ENCODE data around the gene ZBTB49. TPM values are rescaled to one million over a fixed set of nuclear protein-coding genes. Genes with fewer than 3 reads are reported as not detected.

ZBTB49 gene
- total and polyA plus RNA-seq, 2 of the 13 experiments (the other 11 are each of a cell fraction or from before 2014, with no cell fraction given): 3.3 to 4.3 TPM

- TF ChIP-seq ELK4 (CRISPR knock-in tag; IDR thresholded peaks at IDR 0.05; ENCODE audit: borderline replicate concordance) (no peak), ZNF556 (CRISPR knock-in tag; IDR thresholded peaks at IDR 0.05; ENCODE audit: borderline replicate concordance) (peak; percentile 32; the same call in 1 of the 2 replicates), NR2F2 (IDR thresholded peaks at IDR 0.05; ENCODE audit: borderline replicate concordance, low read depth) (peak; percentile 99), MED1 (CRISPR knock-in tag; IDR thresholded peaks at IDR 0.05) (peak; percentile 87), KMT2B (CRISPR knock-in tag; IDR thresholded peaks at IDR 0.05) (0 out of 2 replicates have a peak, but pooled peaks have one; percentile 35), KLF11 (CRISPR knock-in tag; IDR thresholded peaks at IDR 0.05) (no peak), ZNF143 (CRISPR knock-in tag; IDR thresholded peaks at IDR 0.05) (no peak), E2F2 (CRISPR knock-in tag; IDR thresholded peaks at IDR 0.05; ENCODE audit: borderline replicate concordance) (no peak), ARID5B (CRISPR knock-in tag; IDR thresholded peaks at IDR 0.05) (peak; percentile 97), BCL6 (CRISPR knock-in tag; IDR thresholded peaks at IDR 0.05) (peak; percentile 67), ZNF30 (CRISPR knock-in tag; IDR thresholded peaks at IDR 0.05) (no peak), FUBP1 (CRISPR knock-in tag; IDR thresholded peaks at IDR 0.05; ENCODE audit: borderline replicate concordance) (no peak), ZNF256 (CRISPR knock-in tag; conservative IDR thresholded peaks at IDR 0.05) (0 out of 2 replicates have a peak, but pooled peaks have one; percentile 23), ASH2L (IDR thresholded peaks at IDR 0.05; ENCODE audit: insufficient read length, low read depth, low read length) (peak; percentile 98), ZBTB38 (CRISPR knock-in tag; IDR thresholded peaks at IDR 0.05) (0 out of 2 replicates have a peak, but pooled peaks have one; percentile 26), MXD1 (CRISPR knock-in tag; IDR thresholded peaks at IDR 0.05) (no peak)
Measured at GRCh38 chr4:4259484-4260100, 30.5 kb upstream of the ZBTB49 start (continued).
